Measurements from ENCODE around the gene HERC5.
A peak's percentile ranks its signal among the peaks of the same experiment; 100 is the strongest.
"Not testable (repeated sequence)": the region's sequence is repeated elsewhere in the genome, so short reads cannot be mapped to it uniquely, and the experiment has no call there.

Gene HERC5

GRCh38 chr4:88456670-88457306 lies at the start of gene HERC5:
TSS of gene HERC5 (plus strand) at chr4:88457119. CDS start at chr4:88457270, 151 bp downstream.
- DNase-seq (ENCODE audit: low spot score) = no peak

- no peak for DNase-seq (ENCODE audit: low spot score)
These were observed 47.7 kb upstream of the HERC5 start for GRCh38 chr4:88409206-88409605.

- DNase-seq (ENCODE audit: low spot score) = no peak
These were observed 47.1 kb upstream of the HERC5 start for GRCh38 chr4:88409789-88410188.

- no peak for DNase-seq (ENCODE audit: low spot score)
These were observed 45.3 kb upstream of the HERC5 start for GRCh38 chr4:88411491-88412096.

- DNase-seq (ENCODE audit: low spot score) = no peak
These were observed 43.1 kb upstream of the HERC5 start for GRCh38 chr4:88413801-88414200.

- DNase-seq (ENCODE audit: low spot score) = no peak
These were observed 42.2 kb upstream of the HERC5 start for GRCh38 chr4:88414755-88415154.

- no peak for DNase-seq (ENCODE audit: low spot score)
These were observed 40.9 kb upstream of the HERC5 start for GRCh38 chr4:88415982-88416381.

- DNase-seq (ENCODE audit: low spot score) = no peak
These were observed 38.5 kb upstream of the HERC5 start for GRCh38 chr4:88418411-88418810.

- DNase-seq (ENCODE audit: low spot score) = no peak
These were observed 37.0 kb upstream of the HERC5 start for GRCh38 chr4:88419874-88420273.

GRCh38 chr4:88420844-88421243 lies 36.1 kb upstream of the HERC5 start:
- no peak for DNase-seq (ENCODE audit: low spot score)

GRCh38 chr4:88422403-88422802 lies 34.5 kb upstream of the HERC5 start:
- DNase-seq (ENCODE audit: low spot score) = no peak

- no peak for DNase-seq (ENCODE audit: low spot score)
These were observed 27.5 kb upstream of the HERC5 start for GRCh38 chr4:88429401-88429800.

- no peak for DNase-seq (ENCODE audit: low spot score)
These were observed 20.8 kb upstream of the HERC5 start for GRCh38 chr4:88435987-88436693.

- DNase-seq (ENCODE audit: low spot score) = not testable (repeated sequence)
These were observed 19.0 kb upstream of the HERC5 start for GRCh38 chr4:88437873-88438272.

GRCh38 chr4:88439161-88439760 lies 17.7 kb upstream of the HERC5 start:
- no peak for DNase-seq (ENCODE audit: low spot score)

GRCh38 chr4:88440146-88440545 lies 16.8 kb upstream of the HERC5 start:
- no peak for DNase-seq (ENCODE audit: low spot score)

GRCh38 chr4:88441696-88442095 lies 15.2 kb upstream of the HERC5 start:
- DNase-seq (ENCODE audit: low spot score) = no peak

GRCh38 chr4:88442689-88443191 lies 14.2 kb upstream of the HERC5 start:
- DNase-seq (ENCODE audit: low spot score) = peak; percentile 8

GRCh38 chr4:88443486-88443885 lies 13.4 kb upstream of the HERC5 start:
- DNase-seq (ENCODE audit: low spot score) = no peak

- DNase-seq (ENCODE audit: low spot score) = no peak
These were observed 11.7 kb upstream of the HERC5 start for GRCh38 chr4:88445252-88445651.

- no peak for DNase-seq (ENCODE audit: low spot score)
These were observed 10.8 kb upstream of the HERC5 start for GRCh38 chr4:88446124-88446523.

GRCh38 chr4:88447371-88448095 lies 9.4 kb upstream of the HERC5 start:
- DNase-seq (ENCODE audit: low spot score) = no peak

Data from NAMALWA (cell line).